RWPE1 (cell line): ENCODE data around the gene HOXA7.

Experiments
- CTCF ChIA-PET: fragments of 350-600 bp; sonication (Branson Sonifier 250); formaldehyde crosslinking; extraction: SDS; loops from one replicate; lab custom pipeline; 2021; lab: Yijun Ruan, JAX
- POLR2A ChIA-PET: fragments of 400-600 bp; formaldehyde crosslinking; extraction: SDS; loops from one replicate; lab custom pipeline; 2020; ENCODE audit warnings: antibody characterized with exemption; ENCODE audit not compliant: low non-redundant PET; lab: Yijun Ruan, JAX
- DNase-seq: peaks from one replicate; pipeline ENCODE4 v3.0.0; 2012; ENCODE audit warnings: low spot score
- H3K27ac ChIP-seq: fragments of 450-650 bp; 2 replicates; pipeline ENCODE4 v1.5.1; 2017
- TF ChIP-seq, protein P1 (sequence below): fragments of 450-650 bp; conservative IDR thresholded peaks from 2 replicates; pipeline ENCODE4 v1.5.1; 2017; ENCODE audit warnings: low read depth, mild to moderate bottlenecking

Gene HOXA7

DNA sequence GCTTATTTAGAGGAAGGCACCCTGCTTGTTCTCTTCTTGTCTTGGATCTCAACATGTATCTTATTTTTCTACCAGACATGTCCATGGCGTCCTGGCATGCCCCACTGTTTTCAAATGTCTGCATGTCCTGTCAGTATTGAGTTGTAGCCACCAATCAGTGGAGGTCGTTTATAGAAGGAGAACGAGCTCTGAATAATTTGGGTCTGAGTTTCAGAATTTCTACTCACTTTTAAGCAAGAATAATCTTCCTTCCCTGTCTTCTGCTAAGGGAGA is 46.3 kb upstream of the HOXA7 start:
- POLR2A ChIA-PET = no interaction called here

DNA sequence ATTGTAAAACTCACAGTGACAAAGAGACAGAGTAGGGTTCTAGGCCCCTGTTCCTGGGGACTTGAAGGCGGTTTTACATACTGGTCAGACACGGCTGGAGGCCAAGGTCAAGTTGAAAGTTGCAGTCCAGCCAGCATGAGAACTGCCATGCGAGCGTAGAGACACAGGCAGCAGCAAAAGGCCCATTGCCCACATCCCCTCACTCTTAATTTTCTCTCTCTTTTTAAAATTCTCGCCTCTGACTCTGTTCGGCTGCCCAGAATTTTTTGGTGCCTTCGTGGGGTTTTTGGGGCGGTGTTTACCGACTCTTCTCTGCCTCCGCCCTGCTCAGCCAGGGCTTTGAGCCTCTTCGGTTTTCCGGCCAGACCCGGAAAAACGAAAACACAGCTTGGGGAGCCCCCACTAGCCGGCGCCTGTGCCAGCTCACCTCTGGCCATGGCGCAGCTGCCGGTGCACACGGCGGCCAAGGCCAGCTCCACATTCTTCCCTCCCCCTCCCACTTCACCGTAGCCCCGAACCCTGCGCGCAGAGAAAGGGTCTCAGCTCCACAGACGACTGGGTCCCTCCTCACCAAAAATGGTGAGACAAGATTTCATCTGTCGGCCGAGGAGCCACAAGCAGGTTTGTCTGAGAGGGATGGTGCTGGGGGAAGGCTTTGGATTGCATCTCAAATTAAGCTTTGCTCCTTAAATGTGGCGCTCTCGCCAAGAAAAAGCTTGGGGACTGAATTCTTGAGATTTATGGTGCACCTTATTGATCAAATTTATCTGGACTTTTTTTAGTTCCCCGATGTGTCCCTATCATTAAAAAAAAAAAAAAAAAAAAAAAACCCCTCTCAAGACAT is 45.8 kb upstream of the HOXA7 start:
- peak overlapping the region; percentile 90 for H3K27ac ChIP-seq
- TF ChIP-seq, protein P1, sequence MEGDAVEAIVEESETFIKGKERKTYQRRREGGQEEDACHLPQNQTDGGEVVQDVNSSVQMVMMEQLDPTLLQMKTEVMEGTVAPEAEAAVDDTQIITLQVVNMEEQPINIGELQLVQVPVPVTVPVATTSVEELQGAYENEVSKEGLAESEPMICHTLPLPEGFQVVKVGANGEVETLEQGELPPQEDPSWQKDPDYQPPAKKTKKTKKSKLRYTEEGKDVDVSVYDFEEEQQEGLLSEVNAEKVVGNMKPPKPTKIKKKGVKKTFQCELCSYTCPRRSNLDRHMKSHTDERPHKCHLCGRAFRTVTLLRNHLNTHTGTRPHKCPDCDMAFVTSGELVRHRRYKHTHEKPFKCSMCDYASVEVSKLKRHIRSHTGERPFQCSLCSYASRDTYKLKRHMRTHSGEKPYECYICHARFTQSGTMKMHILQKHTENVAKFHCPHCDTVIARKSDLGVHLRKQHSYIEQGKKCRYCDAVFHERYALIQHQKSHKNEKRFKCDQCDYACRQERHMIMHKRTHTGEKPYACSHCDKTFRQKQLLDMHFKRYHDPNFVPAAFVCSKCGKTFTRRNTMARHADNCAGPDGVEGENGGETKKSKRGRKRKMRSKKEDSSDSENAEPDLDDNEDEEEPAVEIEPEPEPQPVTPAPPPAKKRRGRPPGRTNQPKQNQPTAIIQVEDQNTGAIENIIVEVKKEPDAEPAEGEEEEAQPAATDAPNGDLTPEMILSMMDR = no peak
- POLR2A ChIA-PET = interaction anchor here (0.6 kb wide), 1 partner anchor 539 kb away, joined by 3 read pairs; no protein-coding TSS in a partner anchor
- CTCF ChIA-PET = interaction anchor here (1.0 kb wide), 1 partner anchor 818 kb away, joined by 3 read pairs; no protein-coding TSS in a partner anchor
- DNase-seq = no peak

More for the DNA sequence above, 46.3 kb upstream of the HOXA7 start:
- TF ChIP-seq, protein P1 = no peak
- no peak for DNase-seq
- CTCF ChIA-PET = interaction anchor here (1.0 kb wide), 1 partner anchor 818 kb away, joined by 3 read pairs; no protein-coding TSS in a partner anchor
- H3K27ac ChIP-seq = no peak overlapping the region; the same call in 1 of the 2 replicates

DNA sequence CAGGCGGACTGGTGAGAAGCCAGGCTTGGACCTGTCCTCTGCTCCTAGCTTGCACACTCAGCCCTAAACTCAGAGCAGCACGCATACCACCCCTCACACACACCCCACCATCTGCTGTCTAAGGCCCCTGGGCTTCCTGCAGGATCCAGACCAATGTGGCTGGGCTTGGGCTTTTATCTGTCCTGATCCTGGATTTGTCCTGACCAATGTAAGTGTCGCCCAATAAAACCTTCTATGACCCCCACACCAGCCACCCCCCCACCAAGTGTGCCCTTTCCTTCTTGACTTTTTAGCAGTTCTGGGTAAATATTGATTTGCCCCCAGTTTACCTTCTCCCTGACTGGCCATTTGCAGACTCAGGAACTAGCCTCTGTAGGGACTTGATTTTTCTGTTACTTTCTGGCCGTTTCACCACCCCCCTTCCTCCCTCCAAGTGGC is 45.1 kb upstream of the HOXA7 start:
- POLR2A ChIA-PET = interaction anchor here (0.6 kb wide), 1 partner anchor 539 kb away, joined by 3 read pairs; no protein-coding TSS in a partner anchor

DNA sequence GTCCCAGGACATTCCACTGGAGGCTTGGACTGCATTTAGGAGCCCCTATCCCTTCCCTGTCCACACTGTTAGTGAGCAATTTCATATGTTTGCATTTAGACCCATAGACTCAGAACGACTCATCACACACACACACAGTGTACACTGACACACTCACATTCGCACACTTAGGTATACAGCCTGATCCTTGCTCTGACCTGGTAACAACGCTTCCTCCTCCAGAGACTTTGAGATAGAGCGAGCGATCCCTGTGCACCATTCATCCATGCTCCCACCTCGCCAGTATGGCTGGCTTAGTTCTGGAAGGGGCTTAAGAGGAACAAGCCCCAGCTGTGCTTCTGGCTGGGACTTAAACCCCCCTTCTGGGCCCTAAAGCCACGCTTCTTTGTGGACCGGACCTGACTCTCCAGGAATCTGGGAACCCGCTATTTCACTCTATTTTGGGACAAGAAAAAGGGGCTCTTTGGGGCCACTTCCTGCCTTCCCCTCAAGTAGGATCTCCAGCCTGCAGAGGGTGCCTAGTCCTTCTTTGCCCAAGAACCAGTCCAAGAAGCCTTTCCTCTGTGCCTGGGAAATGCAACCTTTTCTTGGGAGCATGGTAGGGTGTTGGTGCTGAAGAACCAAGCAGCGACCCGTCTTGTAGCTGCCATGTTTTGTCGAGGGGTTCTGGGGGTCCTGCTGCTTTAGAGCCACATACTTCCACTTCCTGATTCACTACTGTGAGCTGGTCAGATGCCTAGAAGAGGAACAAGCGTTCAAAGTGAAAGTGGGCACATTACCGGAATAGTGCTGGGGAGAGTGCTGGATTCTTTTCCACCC is 44.5 kb upstream of the HOXA7 start:
- no peak for DNase-seq
- CTCF ChIA-PET = interaction anchor here (0.6 to 1.3 kb wide), 3 partner anchors 376 to 720 kb away, joined by 3 read pairs; no protein-coding TSS in a partner anchor
- H3K27ac ChIP-seq = peak overlapping the region; percentile 90
- TF ChIP-seq, protein P1 = no peak; the same call in 1 of the 2 replicates
- POLR2A ChIA-PET = interaction anchor here (0.6 kb wide), 1 partner anchor 230 kb away, joined by 3 read pairs; no protein-coding TSS in a partner anchor

More for the DNA sequence above, 45.1 kb upstream of the HOXA7 start:
- H3K27ac ChIP-seq = peak overlapping the region; percentile 90
- DNase-seq = no peak
- CTCF ChIA-PET = no interaction called here
- TF ChIP-seq, protein P1 = no peak

DNA sequence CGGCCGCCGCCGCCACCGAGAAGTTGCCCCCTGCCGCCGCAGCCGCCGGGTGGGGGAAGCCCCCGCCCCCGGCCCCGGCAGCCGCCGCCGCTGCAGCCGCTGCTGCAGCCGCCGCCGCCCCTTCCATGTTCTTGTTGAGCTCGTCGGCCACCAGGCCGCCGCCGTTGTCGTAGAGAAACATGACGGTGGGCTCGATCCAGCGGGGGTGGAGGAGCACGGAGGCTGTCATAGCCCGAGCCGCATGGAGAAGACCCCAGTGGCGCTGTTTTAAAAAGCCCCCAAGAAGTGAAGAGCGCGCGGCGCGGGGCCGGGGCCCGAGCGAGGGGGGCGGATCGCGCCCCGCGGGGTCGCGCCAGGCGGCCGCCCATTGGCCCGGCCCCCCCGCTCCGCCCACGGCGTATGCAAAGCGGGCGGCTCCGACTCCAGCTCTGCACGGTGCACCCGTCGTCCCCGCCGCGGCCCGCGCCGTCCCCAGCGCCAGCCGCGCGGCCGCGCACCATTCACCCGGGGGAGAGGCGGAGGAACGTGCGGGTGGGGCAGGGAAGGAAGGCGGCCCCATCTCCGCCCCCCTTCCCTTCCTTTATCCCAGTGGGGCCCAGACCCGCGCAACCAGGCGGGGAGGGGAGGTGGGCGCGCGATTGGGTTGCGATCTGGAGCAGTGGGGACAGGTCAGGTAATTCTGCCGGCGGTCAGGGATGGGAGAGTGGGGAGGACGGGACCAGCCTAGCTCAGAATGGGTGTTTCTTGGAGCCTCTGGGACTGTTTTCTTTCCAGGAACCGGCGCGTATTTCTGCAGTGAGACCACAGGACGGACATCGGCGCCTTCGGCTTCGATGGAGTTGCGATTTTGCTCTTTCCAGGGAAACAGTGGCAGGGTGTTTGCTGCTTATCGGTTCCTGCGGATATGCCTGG is 43.6 kb upstream of the HOXA7 start, which contains the start of gene HOXA13:
Gene HOXA13, minus strand, starts transcription at position 243 of the 912 bp plus-strand sequence. Its CDS starts 14 bp downstream, at position 229.
- DNase-seq = no peak
- TF ChIP-seq, protein P1 = no peak
- ChIA-PET CTCF (interaction anchor here (0.6 to 1.6 kb wide), 6 partner anchors 376 to 896 kb away, joined by 3 to 4 read pairs (median 3); no protein-coding TSS in a partner anchor), POLR2A (interaction anchor here (0.6 kb wide), 1 partner anchor 231 kb away, joined by 3 read pairs; no protein-coding TSS in a partner anchor)
- peak within 1 kb of the TSS; percentile 90 for H3K27ac ChIP-seq
